Uterus (tissue), 4 donors: ENCODE data around the gene CD7. TPM values are rescaled to one million over a fixed set of nuclear protein-coding genes. Genes with fewer than 3 reads are reported as not detected.

Source experiments
- DNase-seq, 2 donors: peaks; one replicate each; pipeline ENCODE4 v3.0.0-alpha.2; 2019 to 2020
- H3K27ac ChIP-seq, 2 donors: fragments of 200-600 bp; sonication (generic); 1 replicate in 1 of 2; 2 replicates in 1 of 2; pipeline ENCODE4 v1.5.1; 2016 to 2018
- H3K27me3 ChIP-seq, 2 donors: fragments of 200-600 bp; sonication (generic); one replicate each; pipeline ENCODE4 v1.5.1; 2018 to 2019; ENCODE audit warnings: control low read depth in 1 of 2
- H3K36me3 ChIP-seq, 2 donors: fragments of 200-600 bp; sonication (generic); one replicate each; pipeline ENCODE4 v1.5.1; 2019; ENCODE audit warnings: control low read depth in 1 of 2
- H3K4me1 ChIP-seq, 2 donors: fragments of 200-600 bp; sonication (generic); one replicate each; pipeline ENCODE4 v1.5.1; 2018 to 2019; ENCODE audit warnings: control low read depth in 1 of 2
- H3K4me3 ChIP-seq, 2 donors: fragments of 200-600 bp; sonication (generic); 1 replicate in 1 of 2; 2 replicates in 1 of 2; pipeline ENCODE4 v1.5.1; 2018 to 2019; ENCODE audit warnings: mild to moderate bottlenecking in 1 of 2
- H3K9me3 ChIP-seq, 2 donors: fragments of 200-600 bp; sonication (generic); one replicate each; pipeline ENCODE4 v1.5.1; 2019; ENCODE audit warnings: control low read depth in 1 of 2
- CTCF ChIP-seq, 4 experiments: fragments of 200-600 bp in 2 of 4; fragments of 450-650 bp in 2 of 4; sonication (generic) in 2 of 4; IDR thresholded peaks; one replicate each; pipeline ENCODE4 v1.5.1; 2016 to 2019; ENCODE audit warnings: antibody characterized with exemption in 4 of 4, mild to moderate bottlenecking in 2 of 4, moderate library complexity in 1 of 4
- POLR2A ChIP-seq, 2 donors: fragments of 450-650 bp; IDR thresholded peaks; one replicate each; pipeline ENCODE4 v1.6.1; 2016; ENCODE audit warnings: antibody characterized with exemption in 2 of 2, mild to moderate bottlenecking in 1 of 2, moderate library complexity in 1 of 2
- intact Hi-C: fragments of 100-400 bp; cut with DNase I; formaldehyde crosslinking; loops from one replicate; pipeline ENCODE4 v1.15.1; 2023; ENCODE audit warnings: low total_unique reads
- total RNA-seq, 4 donors: library from RNA; depleted of rRNA in 3 of 4; stranded (reverse); fragments of >200 nt in 3 of 4; gene quantifications; one replicate each; pipeline versions ENCODE4 v1.1.0 to v1.2.4, GENCODE V29; 2014 to 2023
- donor health status: DM: yes; HTN: yes; CAD: no.

The CD7 gene
- total RNA-seq, 4 donors from 2014 or later = 2.1 to 4.1 TPM; not detected in 2

GRCh38 chr17:82295472-82295814 is 22.0 kb downstream of the CD7 start:
- H3K9me3 ChIP-seq = no peaks in the 10 kb centered on the region
- intact Hi-C loops = no loop called here
- H3K36me3 ChIP-seq = no peaks in the 10 kb centered on the region
- TF ChIP-seq POLR2A (IDR thresholded peaks at IDR 0.05) = no peak
- TF ChIP-seq CTCF (IDR thresholded peaks at IDR 0.05) = no peak
- H3K27ac ChIP-seq = peak overlapping the region in 1 of 2 donors; percentile 89
- H3K4me1 ChIP-seq = peaks cover 0 to 19% of the 10 kb centered on the region in 2 donors
- DNase-seq = no peak
- no peak overlapping the region for H3K4me3 ChIP-seq
- no peaks in the 10 kb centered on the region for H3K27me3 ChIP-seq

GRCh38 chr17:82294064-82294773 is 23.2 kb downstream of the CD7 start:
- Histone ChIP-seq H3K4me3 (peak overlapping the region in 1 of 2 donors; percentile 42), H3K4me1 (peaks cover 0 to 19% of the 10 kb centered on the region in 2 donors), H3K27ac (peak overlapping the region; percentile 98 to 100), H3K9me3 (no peaks in the 10 kb centered on the region), H3K36me3 (no peaks in the 10 kb centered on the region), H3K27me3 (no peaks in the 10 kb centered on the region)
- intact Hi-C loops = no loop called here
- no peak for DNase-seq
- no peak for TF ChIP-seq POLR2A (IDR thresholded peaks at IDR 0.05)
- TF ChIP-seq CTCF (IDR thresholded peaks at IDR 0.05) = no peak

- H3K27ac ChIP-seq = peak overlapping the region; percentile 98 to 100
- no peaks in the 10 kb centered on the region for H3K36me3 ChIP-seq
- TF ChIP-seq POLR2A (IDR thresholded peaks at IDR 0.05) (peak; percentile 96 to 98), CTCF (IDR thresholded peaks at IDR 0.05) (peak in 1 of 4 experiments; percentile 29)
- intact Hi-C loops = no loop called here
- DNase-seq = peak; percentile 96 to 97
- H3K9me3 ChIP-seq = no peaks in the 10 kb centered on the region
- H3K4me1 ChIP-seq = peaks cover 0 to 7% of the 10 kb centered on the region in 2 donors
- no peaks in the 10 kb centered on the region for H3K27me3 ChIP-seq
- peak overlapping the region; percentile 64 to 80 for H3K4me3 ChIP-seq
Observed at GRCh38 chr17:82292251-82293154, 24.9 kb downstream of the CD7 start.

GRCh38 chr17:82291582-82292250 is 25.7 kb downstream of the CD7 start:
- Histone ChIP-seq H3K9me3 (no peaks in the 10 kb centered on the region), H3K4me1 (peaks cover 0 to 5% of the 10 kb centered on the region in 2 donors), H3K27ac (peak overlapping the region; percentile 98 to 100), H3K4me3 (peak overlapping the region; percentile 64 to 80), H3K27me3 (no peaks in the 10 kb centered on the region), H3K36me3 (no peaks in the 10 kb centered on the region)
- no peak for DNase-seq
- intact Hi-C loops = no loop called here
- TF ChIP-seq CTCF (IDR thresholded peaks at IDR 0.05) (no peak), POLR2A (IDR thresholded peaks at IDR 0.05) (no peak)
